PC-9 (cell line): ENCODE data around the gene GABARAPL2.

ENCODE experiments used
- CTCF ChIP-seq: fragments of 200-600 bp; sonication (generic); conservative IDR thresholded peaks from 2 replicates; pipeline ENCODE4 v1.6.1; 2017; ENCODE audit warnings: mixed run types, antibody characterized with exemption, mild to moderate bottlenecking, moderate library complexity
- EZH2 ChIP-seq: fragments of 200-600 bp; sonication (generic); IDR thresholded peaks from 2 replicates; pipeline ENCODE4 v1.8.0; 2017; ENCODE audit warnings: antibody characterized with exemption, low read depth

- no peak for TF ChIP-seq EZH2
- TF ChIP-seq CTCF, result no peak
Measured at GRCh38 chr16:75565640-75566039, 539 bp upstream of the GABARAPL2 start.
